Measurements from ENCODE around the gene SYNDIG1L. TPM values are rescaled to one million over a fixed set of nuclear protein-coding genes. Genes with fewer than 3 reads are reported as not detected.

Gene SYNDIG1L
- total RNA-seq, 2 donors from 2014 or later, result 0.21 to 3.1 TPM

GRCh38 chr14:74358176-74358829 lies 67.7 kb downstream of the SYNDIG1L start:
- Histone ChIP-seq H3K27me3 (replicated peaks; ENCODE audit: insufficient read depth) (no peaks in the 10 kb centered on the region), H3K36me3 (no peaks in the 10 kb centered on the region), H3K27ac (no peak overlapping the region), H3K4me3 (no peak overlapping the region), H3K4me1 (ENCODE audit: control insufficient read depth in 1 of 2, low read depth in 2 of 2) (no peaks in the 10 kb centered on the region), H3K9me3 (no peaks in the 10 kb centered on the region)
- DNase-seq (ENCODE audit: low spot score) (no peak), ATAC-seq (ENCODE audit: insufficient number of reproducible peaks, low FRiP score, low read depth) (no peak)
- TF ChIP-seq CTCF (IDR thresholded peaks at IDR 0.05), result no peak

DNA sequence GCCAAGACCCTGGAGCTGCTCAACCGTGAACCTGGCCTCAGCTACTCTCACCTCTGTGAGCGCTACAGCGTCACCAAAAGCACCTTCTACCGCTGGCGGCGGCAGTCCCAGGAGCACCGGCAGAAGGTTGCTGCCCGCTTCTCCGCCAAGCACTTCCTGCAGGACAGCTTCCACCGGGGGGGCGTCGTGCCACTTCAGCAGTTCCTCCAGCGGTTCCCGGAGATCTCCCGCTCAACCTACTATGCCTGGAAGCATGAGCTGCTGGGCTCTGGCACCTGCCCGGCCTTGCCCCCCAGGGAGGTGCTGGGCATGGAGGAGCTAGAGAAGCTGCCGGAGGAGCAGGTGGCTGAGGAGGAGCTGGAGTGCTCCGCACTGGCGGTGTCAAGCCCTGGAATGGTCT lies 68.4 kb downstream of the SYNDIG1L start:
- Histone ChIP-seq H3K36me3 (no peaks in the 10 kb centered on the region), H3K4me1 (ENCODE audit: control insufficient read depth in 1 of 2, low read depth in 2 of 2) (no peaks in the 10 kb centered on the region), H3K27me3 (replicated peaks; ENCODE audit: insufficient read depth) (no peaks in the 10 kb centered on the region), H3K4me3 (no peak overlapping the region), H3K9me3 (no peaks in the 10 kb centered on the region), H3K27ac (no peak overlapping the region)
- TF ChIP-seq CTCF (IDR thresholded peaks at IDR 0.05), result no peak
- ATAC-seq (ENCODE audit: insufficient number of reproducible peaks, low FRiP score, low read depth) (no peak), DNase-seq (ENCODE audit: low spot score) (no peak)

DNA sequence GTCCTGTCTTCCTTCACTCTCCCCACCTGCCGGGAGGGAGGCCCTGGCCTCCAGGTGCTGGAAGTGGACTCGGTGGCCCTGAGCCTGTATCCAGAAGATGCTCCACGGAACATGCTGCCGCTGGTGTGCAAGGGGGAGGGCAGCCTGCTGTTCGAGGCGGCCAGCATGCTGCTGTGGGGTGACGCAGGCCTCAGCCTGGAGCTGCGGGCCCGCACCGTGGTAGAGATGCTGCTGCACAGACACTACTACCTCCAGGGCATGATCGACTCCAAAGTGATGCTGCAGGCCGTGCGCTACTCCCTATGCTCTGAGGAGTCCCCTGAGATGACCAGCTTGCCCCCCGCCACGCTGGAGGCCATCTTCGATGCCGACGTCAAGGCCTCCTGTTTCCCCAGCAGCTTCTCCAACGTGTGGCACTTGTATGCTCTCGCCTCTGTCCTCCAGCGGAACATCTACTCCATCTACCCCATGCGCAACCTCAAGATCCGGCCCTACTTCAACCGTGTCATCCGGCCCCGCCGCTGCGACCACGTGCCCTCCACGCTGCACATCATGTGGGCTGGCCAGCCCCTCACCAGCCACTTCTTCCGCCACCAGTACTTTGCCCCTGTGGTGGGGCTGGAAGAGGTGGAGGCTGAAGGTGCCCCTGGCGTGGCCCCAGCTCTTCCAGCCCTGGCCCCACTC lies 69.0 kb downstream of the SYNDIG1L start:
- Histone ChIP-seq H3K4me1 (ENCODE audit: control insufficient read depth in 1 of 2, low read depth in 2 of 2) (no peaks in the 10 kb centered on the region), H3K4me3 (no peak overlapping the region), H3K9me3 (no peaks in the 10 kb centered on the region), H3K27ac (no peak overlapping the region), H3K36me3 (no peaks in the 10 kb centered on the region), H3K27me3 (replicated peaks; ENCODE audit: insufficient read depth) (no peaks in the 10 kb centered on the region)
- no peak for TF ChIP-seq CTCF (IDR thresholded peaks at IDR 0.05)
- DNase-seq (ENCODE audit: low spot score), result no peak
- no peak for ATAC-seq (ENCODE audit: insufficient number of reproducible peaks, low FRiP score, low read depth)

Other genes starting within 250 kb of the SYNDIG1L start
- gene VSX2, start 186.8 kb downstream of the SYNDIG1L start, total RNA-seq, result not detected
- gene ABCD4, start 123.3 kb downstream of the SYNDIG1L start, total RNA-seq, result 10 to 100 TPM; 47.7 to 62.4 TPM
- not detected for gene VRTN, start 77.7 kb downstream of the SYNDIG1L start, total RNA-seq
- gene NPC2, start 67.1 kb upstream of the SYNDIG1L start, total RNA-seq, result 100 to 1,000 TPM; 406 to 455 TPM
- gene ISCA2, start 67.6 kb upstream of the SYNDIG1L start, total RNA-seq, result 10 to 100 TPM in 1 of 2 donors, 1 to 10 TPM in 1; 6.5 to 22.2 TPM
- gene LTBP2, start 186.0 kb upstream of the SYNDIG1L start, total RNA-seq, result 100 to 1,000 TPM; 674 to 973 TPM